Measurements from ENCODE around the gene CACNB3.

DNA sequence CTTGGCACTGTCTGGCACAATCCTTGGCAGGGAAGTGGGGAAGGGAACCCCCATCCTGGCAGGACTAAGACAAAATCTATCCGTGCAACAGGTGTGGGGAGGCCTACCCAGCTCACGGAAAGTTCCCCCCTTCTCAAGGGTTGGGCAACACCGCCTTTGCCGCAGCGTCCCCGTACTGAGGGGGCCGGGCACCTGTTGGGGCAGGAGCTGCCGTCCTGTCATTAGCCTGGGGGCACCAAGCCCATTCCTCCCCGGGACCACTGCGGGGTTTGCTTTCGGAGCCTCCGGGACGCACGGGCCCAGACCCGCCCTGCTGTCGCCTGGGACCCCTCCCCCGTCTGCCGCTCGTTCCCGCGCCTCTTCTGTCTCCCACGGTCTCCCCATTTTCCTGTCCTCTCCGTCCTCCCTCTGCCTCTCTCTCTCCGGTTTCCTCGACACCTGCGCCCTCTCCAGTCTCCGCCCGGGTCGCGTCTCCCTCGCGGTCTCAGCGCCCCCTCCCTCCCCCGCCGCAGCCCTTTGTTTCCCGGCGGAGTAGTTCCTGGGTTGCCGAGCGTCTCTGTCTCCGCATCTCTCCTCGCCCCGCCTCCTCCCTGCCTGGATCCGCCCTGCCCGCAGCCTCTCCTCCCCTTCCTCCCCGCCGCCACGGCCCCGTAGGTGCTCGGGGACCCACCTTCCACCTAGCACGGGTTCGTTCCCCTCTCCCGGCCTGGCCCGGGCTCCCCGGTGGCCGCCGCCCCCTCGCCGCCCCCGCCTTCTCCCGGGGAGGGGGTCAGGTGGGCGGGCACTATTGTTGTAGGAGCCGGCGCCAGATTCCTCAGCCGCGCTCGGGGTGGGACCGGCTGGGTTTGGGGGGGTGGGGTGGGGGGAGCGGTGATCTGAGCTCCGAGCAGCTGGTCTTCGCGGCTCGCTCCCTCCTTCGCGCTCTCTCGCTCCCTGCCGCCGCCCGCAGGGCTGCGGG lies at the start of gene CACNB3:
- no peak for TF ChIP-seq CTCF (IDR thresholded peaks at IDR 0.05; ENCODE audit: insufficient read depth, low read depth, low read length)
- no peak for TF ChIP-seq EZH2 (IDR thresholded peaks at IDR 0.05; ENCODE audit: insufficient read depth, low read length)

Measured in astrocyte (in vitro differentiated cells and primary cell).